Heart left ventricle (tissue), 13 donors: ENCODE results near the gene FOCAD.

Experiments
- CTCF ChIP-seq, 12 donors: fragments of 200-600 bp; sonication (generic) in 4 of 12; IDR thresholded peaks; one replicate each; pipeline versions ENCODE4 v1.5.0 to v1.8.0; 2018 to 2022; ENCODE audit warnings: antibody characterized with exemption in 12 of 12, mild to moderate bottlenecking in 5 of 12
- POLR2A ChIP-seq, 2 donors: fragments of 450-650 bp; IDR thresholded peaks; one replicate each; pipeline ENCODE4 v1.6.1; 2017; ENCODE audit warnings: antibody characterized with exemption in 2 of 2, mild to moderate bottlenecking in 2 of 2, moderate library complexity in 2 of 2
- donor health status: ischemic (EF 13 %, LVEDD 7.1; RV severe dilation, severe dysfunction).
- donor health status: DM: no; HTN: yes; CAD: no.
- donor health status: DM: no; HTN: no; CAD: no.
- donor health status: ischemic (EF 25% LVEDD 6.9; RV normal size, moderate dysfunction).
- donor health status: ischemic (EF 25% LVEDD 5.7; RV mildly dilated, moderate dysfunction).
- donor health status: ischemic (EF 35%, LVEDD 5.7; RV mildly dilated, moderate dysfunction).
- donor health status: nonischemic (EF 11% LVEDD 7.7; RV severe dilation, severe dysfunction).
- donor health status: DM: yes; HTN: yes; CAD: no.
- donor health status: PGD.
- donor health status: ischemic (EF 29% LVEDD 5.4; RV normal size, mild dysfunction).
- donor health status: nonischemic (EF 23%, LVEDD 6.1; RV moderate dilation, normal function).

- TF ChIP-seq POLR2A (IDR thresholded peaks at IDR 0.05) (no peak), CTCF (IDR thresholded peaks at IDR 0.05) (no peak)
These were observed 311.6 kb downstream of the FOCAD start for GRCh38 chr9:20995616-20996015.
